Nucleus accumbens (tissue), 56 donors: ENCODE results near the gene ABRACL.

ENCODE experiments used
- DNase-seq, 56 donors: peaks; one replicate each; lab custom pipeline; 2025; lab: John Stamatoyannopoulos, UW

Gene ABRACL

GRCh38 chr6:139050770-139051313 is 22.3 kb downstream of the ABRACL start:
- no peak for DNase-seq

GRCh38 chr6:139051396-139052060 is 23.0 kb downstream of the ABRACL start:
- no peak for DNase-seq

GRCh38 chr6:139053382-139053781 is 24.8 kb downstream of the ABRACL start:
- DNase-seq = no peak

GRCh38 chr6:139054001-139054400 is 25.5 kb downstream of the ABRACL start:
- DNase-seq = no peak

DNA sequence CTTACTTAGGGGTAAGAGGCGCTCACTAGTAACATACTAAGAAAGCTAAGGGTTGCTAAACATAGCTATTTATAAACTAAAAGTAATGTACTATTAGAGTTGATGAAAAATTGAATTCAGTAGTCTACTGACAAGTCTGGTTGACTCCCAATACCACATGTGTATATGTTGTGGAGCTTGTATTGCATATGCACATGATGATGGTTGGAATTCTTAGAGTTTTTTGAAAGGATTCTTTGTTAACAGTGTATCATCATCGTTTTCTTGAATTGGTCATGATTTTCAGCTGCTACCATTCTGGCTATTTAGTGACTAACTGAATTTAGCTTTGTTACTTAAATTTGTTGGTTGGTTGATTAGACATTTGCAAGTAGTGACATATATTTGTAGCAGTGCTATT is 27.2 kb downstream of the ABRACL start:
- DNase-seq = no peak

- DNase-seq = no peak
Measured at GRCh38 chr6:139058029-139058428, 29.5 kb downstream of the ABRACL start.

DNA sequence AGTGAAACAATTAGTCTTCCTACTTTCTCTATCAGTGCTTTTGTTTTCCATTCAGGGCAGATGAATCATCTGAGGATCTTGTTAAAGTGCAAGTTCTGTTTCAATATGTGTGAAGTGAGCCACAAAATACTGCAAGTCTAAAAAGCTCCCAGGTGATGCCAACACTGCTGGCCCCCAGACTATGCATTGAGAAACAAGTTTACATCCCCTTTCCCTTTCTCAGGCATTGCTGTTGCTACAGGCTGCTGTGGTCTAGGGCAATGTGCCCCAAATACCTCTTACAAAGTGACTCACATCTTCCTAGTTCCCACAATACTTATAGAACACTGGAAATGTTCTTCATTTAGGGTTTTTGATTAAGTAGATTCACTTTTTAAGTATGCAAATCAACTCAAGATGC is 31.8 kb downstream of the ABRACL start:
- DNase-seq = no peak

DNA sequence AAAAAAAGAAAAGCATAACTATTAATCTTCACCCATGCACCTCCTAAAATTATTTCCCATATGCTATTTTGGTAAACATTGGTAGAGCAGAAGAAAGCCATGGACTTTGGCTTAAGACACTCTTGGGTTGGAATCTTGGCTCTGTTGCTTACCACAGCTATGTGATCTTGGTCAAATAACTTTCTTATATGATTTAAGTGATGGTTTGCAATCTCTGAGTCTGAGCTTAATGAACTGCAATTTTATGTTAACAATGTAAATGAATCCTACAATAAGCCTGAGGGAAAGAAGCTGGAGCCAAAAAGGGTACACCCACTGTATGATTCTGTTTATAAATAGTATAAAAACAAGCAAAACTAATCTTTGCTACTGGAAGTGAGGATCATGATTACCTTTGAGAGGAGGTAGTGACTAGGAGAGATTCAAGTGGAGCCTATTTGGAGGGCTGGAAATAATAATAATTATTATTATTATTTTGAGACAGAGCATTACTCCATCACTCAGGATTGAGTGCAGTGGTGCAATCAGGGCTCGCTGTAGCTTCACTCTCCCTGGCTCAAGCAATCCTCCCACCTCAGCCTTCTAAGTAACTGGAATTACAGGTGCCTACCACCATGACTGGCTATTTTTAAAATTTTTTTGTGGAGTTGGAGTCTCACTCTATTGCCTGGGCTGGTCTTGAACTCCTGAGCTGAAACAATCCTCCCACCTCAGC is 34.5 kb downstream of the ABRACL start:
- DNase-seq = no peak

DNA sequence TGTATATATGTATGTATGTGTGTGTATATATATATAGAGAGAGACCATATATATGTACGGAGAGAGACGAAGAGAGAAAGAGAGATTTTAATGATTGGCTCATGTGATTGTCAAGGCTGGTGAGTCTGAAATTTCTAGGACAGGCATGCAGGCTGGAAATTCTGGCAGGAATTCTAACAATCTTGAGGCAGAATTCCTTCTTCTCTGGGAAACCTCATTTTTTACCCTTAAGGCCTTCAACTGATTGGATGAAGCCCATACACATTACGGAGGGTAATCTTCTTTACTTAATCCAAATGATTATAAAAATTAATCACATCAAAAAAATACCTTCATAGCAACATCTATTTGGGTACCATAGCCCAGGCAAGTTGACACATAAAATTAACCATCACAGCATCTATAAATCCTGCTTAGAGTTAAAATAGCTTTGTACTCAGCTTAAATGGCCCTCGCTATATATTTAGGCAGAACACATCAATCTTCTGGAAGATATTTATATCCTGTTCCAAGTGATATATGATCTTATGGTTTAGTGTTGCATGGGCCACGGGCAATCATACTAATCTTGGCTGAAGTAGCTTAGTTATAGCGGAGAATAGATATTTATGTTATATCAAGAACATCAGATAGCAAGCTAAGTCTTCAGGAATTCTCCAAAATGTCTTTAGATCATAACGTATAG is 36.6 kb downstream of the ABRACL start:
- DNase-seq = no peak

- no peak for DNase-seq
Measured at GRCh38 chr6:139066080-139066479, 37.5 kb downstream of the ABRACL start.

DNA sequence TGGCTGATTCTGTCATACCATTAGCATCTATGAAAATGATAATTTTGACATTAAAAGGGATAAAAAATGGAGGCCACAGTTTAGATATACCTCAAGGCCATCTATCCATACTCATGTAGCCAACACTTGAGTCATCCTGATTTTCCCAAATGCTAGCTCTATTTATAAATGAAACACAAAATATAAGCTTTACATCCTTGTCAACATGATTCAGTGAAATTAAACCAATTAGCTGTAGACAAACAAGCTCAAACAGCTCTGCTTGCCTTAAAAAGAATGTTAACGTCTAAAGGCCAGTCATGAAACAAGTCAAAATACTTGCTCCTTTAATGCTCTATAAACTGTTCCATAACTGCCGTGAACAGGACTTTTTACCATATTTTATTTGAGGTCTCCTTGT is 40.3 kb downstream of the ABRACL start:
- no peak for DNase-seq

DNA sequence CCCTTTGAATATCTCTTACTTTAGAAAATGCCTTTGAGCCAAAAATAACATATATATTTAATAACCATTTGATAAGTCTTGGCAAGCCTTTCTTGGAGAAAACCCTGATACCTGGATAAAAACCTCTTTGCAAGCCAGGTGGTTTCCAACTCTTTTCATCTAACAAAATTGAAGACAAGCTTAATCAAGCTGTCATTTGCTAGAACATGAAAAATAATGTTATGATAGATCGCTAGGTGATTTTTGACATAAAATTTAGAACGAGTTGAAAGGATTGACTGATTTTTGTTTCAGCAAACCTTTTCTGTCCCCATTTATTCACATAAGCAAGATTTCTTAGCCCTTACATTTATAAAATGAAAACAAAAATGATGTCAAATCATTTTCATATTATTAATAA is 44.6 kb downstream of the ABRACL start:
- DNase-seq = no peak

DNA sequence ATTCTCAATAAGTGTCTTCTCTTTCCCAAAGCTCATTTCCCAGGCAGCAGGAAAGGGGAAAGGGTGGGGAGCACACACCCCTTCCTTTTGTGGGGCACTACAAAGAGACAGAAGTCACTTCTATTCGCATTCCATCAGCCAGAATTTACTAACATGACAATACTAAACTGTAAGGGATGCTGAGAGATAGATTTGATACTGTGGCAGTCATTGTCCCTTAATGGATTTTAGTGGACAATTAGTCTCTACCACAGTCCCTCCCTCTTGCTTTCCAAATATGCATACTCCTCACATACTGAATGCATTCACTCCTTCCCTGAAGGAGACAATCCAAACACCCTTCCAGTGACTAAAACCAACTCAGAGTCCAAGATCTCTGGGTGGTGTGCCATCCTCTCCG is 50.5 kb downstream of the ABRACL start:
- no peak for DNase-seq

- DNase-seq = no peak
Measured at GRCh38 chr6:139080255-139080920, 51.8 kb downstream of the ABRACL start.

GRCh38 chr6:139081471-139081870 is 52.9 kb downstream of the ABRACL start:
- no peak for DNase-seq

GRCh38 chr6:139082370-139082769 is 53.8 kb downstream of the ABRACL start:
- DNase-seq = no peak

- no peak for DNase-seq
Measured at GRCh38 chr6:139091826-139092225, 63.3 kb downstream of the ABRACL start.
